ENCODE measurements around the gene TBC1D22A. TPM values are rescaled to one million over a fixed set of nuclear protein-coding genes. Genes with fewer than 3 reads are reported as not detected.

TBC1D22A gene
- total RNA-seq, 1 donor from 2014 or later, result 28.9 TPM

GRCh38 chr22:46758121-46758520, 4.3 kb upstream of the TBC1D22A start:
- no peak for DNase-seq (ENCODE audit: extremely low spot score, unreplicated experiment)
- H3K27ac Mint-ChIP-seq (ENCODE audit: unreplicated experiment), result no peak overlapping the region
- H3K36me3 Mint-ChIP-seq (ENCODE audit: unreplicated experiment), result no peaks in the 10 kb centered on the region
- no peaks in the 10 kb centered on the region for H3K27me3 Mint-ChIP-seq (ENCODE audit: unreplicated experiment)
- H3K9me3 Mint-ChIP-seq (ENCODE audit: unreplicated experiment), result no peaks in the 10 kb centered on the region
- H3K4me1 Mint-ChIP-seq (ENCODE audit: unreplicated experiment), result peaks cover 36% of the 10 kb centered on the region
- TF ChIP-seq CTCF (IDR thresholded peaks at IDR 0.05), result no peak
- H3K4me3 Mint-ChIP-seq (ENCODE audit: unreplicated experiment), result no peak overlapping the region

DNA sequence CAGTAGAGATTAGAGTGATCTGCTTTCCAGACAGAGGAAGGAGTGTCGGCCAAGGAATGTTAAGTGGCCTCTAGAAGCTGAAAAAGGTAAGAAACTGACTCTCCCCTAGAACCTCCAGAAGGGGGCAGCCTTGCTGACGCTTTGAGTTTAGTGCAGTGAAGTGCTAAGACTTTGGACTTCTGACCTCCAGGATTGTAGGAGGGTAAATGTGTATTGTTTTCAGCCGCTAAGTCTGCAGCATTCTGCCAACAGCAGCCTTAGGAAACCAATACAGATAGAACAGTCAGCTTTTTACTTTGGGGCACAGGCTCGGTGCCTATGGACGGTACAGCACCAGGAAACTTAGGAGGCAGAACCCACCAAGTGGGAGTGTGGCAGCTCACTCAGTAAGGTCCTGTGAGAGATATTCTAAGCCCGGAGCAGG, 3.6 kb upstream of the TBC1D22A start:
- no peaks in the 10 kb centered on the region for H3K9me3 Mint-ChIP-seq (ENCODE audit: unreplicated experiment)
- peak; percentile 68 for TF ChIP-seq CTCF (IDR thresholded peaks at IDR 0.05)
- peak overlapping the region; percentile 2 for H3K27ac Mint-ChIP-seq (ENCODE audit: unreplicated experiment)
- H3K4me1 Mint-ChIP-seq (ENCODE audit: unreplicated experiment), result peaks cover 38% of the 10 kb centered on the region
- H3K36me3 Mint-ChIP-seq (ENCODE audit: unreplicated experiment), result no peaks in the 10 kb centered on the region
- no peak overlapping the region for H3K4me3 Mint-ChIP-seq (ENCODE audit: unreplicated experiment)
- DNase-seq (ENCODE audit: extremely low spot score, unreplicated experiment), result no peak
- H3K27me3 Mint-ChIP-seq (ENCODE audit: unreplicated experiment), result no peaks in the 10 kb centered on the region

DNA sequence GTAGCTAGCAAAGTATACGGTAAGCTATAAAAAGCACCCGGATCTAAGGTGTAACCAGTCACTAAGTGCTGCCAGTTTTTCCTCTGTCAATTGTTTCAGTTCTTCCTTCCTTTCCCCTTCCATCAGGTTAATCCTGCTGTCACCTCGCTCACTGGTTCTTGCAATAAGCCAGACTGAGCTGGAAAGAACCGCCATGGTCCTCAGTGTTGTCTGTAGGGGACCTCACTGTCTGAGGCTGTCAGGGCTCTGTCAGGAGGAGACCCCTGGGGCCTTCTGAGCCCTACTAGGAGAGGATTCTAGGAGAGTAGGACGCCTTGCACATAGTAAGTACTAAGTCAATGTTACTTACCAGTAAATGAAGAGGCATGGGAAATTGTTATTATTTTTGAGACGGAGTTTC, 1.4 kb upstream of the TBC1D22A start:
- DNase-seq (ENCODE audit: extremely low spot score, unreplicated experiment), result no peak
- H3K9me3 Mint-ChIP-seq (ENCODE audit: unreplicated experiment), result no peaks in the 10 kb centered on the region
- H3K4me1 Mint-ChIP-seq (ENCODE audit: unreplicated experiment), result peaks cover 38% of the 10 kb centered on the region
- H3K4me3 Mint-ChIP-seq (ENCODE audit: unreplicated experiment), result peak overlapping the region; percentile 71
- peak overlapping the region; percentile 57 for H3K27ac Mint-ChIP-seq (ENCODE audit: unreplicated experiment)
- H3K36me3 Mint-ChIP-seq (ENCODE audit: unreplicated experiment), result no peaks in the 10 kb centered on the region
- no peak for TF ChIP-seq CTCF (IDR thresholded peaks at IDR 0.05)
- H3K27me3 Mint-ChIP-seq (ENCODE audit: unreplicated experiment), result no peaks in the 10 kb centered on the region

GRCh38 chr22:46761539-46762237, 762 bp upstream of the TBC1D22A start:
- Mint-ChIP-seq H3K4me1 (ENCODE audit: unreplicated experiment) (peaks cover 38% of the 10 kb centered on the region), H3K27ac (ENCODE audit: unreplicated experiment) (peak overlapping the region; percentile 100), H3K27me3 (ENCODE audit: unreplicated experiment) (no peaks in the 10 kb centered on the region), H3K9me3 (ENCODE audit: unreplicated experiment) (no peaks in the 10 kb centered on the region), H3K36me3 (ENCODE audit: unreplicated experiment) (no peaks in the 10 kb centered on the region), H3K4me3 (ENCODE audit: unreplicated experiment) (peak overlapping the region; percentile 100)
- no peak for TF ChIP-seq CTCF (IDR thresholded peaks at IDR 0.05)
- DNase-seq (ENCODE audit: extremely low spot score, unreplicated experiment), result no peak

- H3K27me3 Mint-ChIP-seq (ENCODE audit: unreplicated experiment), result no peaks in the 10 kb centered on the region
Observed at GRCh38 chr22:46763051-46763705, 728 bp downstream of the TBC1D22A start.

More at GRCh38 chr22:46763051-46763705, 728 bp downstream of the TBC1D22A start:
- Mint-ChIP-seq H3K4me1 (ENCODE audit: unreplicated experiment) (peaks cover 45% of the 10 kb centered on the region), H3K4me3 (ENCODE audit: unreplicated experiment) (peak overlapping the region; percentile 100), H3K9me3 (ENCODE audit: unreplicated experiment) (no peaks in the 10 kb centered on the region), H3K27ac (ENCODE audit: unreplicated experiment) (peak overlapping the region; percentile 100), H3K36me3 (ENCODE audit: unreplicated experiment) (no peaks in the 10 kb centered on the region)
- DNase-seq (ENCODE audit: extremely low spot score, unreplicated experiment), result no peak
- TF ChIP-seq CTCF (IDR thresholded peaks at IDR 0.05), result no peak

Data from osteocyte (in vitro differentiated cells).